NK-92 treated with Interleukin-12 subunit alpha and Interleukin-12 subunit beta, amount 100 ng/mL, for 24 hours (cell line): ENCODE results near the gene GALK1.
A peak's percentile ranks its signal among the peaks of the same experiment; 100 is the strongest.
"Not testable (repeated sequence)": the region's sequence is repeated elsewhere in the genome, so short reads cannot be mapped to it uniquely, and the experiment has no call there.

Source experiments
- DNase-seq: peaks from one replicate; lab custom pipeline; 2025; lab: John Stamatoyannopoulos, UW

GALK1 gene

GRCh38 chr17:75764711-75765421 is at the start of gene GALK1:
TSS of gene GALK1 (minus strand) at chr17:75765192. CDS start at chr17:75765136, 56 bp downstream.
- no peak for DNase-seq

- DNase-seq = no peak
Observed at GRCh38 chr17:75814021-75814395, 49.0 kb upstream of the GALK1 start.

GRCh38 chr17:75813081-75814020 is 48.4 kb upstream of the GALK1 start:
- no peak for DNase-seq

GRCh38 chr17:75812096-75813013 is 47.4 kb upstream of the GALK1 start:
- no peak for DNase-seq

GRCh38 chr17:75811174-75811573 is 46.2 kb upstream of the GALK1 start:
- no peak for DNase-seq

GRCh38 chr17:75810756-75811155 is 45.8 kb upstream of the GALK1 start:
- DNase-seq = not testable (repeated sequence)

GRCh38 chr17:75810216-75810615 is 45.2 kb upstream of the GALK1 start:
- no peak for DNase-seq

GRCh38 chr17:75809631-75810111 is 44.7 kb upstream of the GALK1 start:
- DNase-seq = no peak

- DNase-seq = no peak
Observed at GRCh38 chr17:75808905-75809621, 44.1 kb upstream of the GALK1 start.

- DNase-seq = no peak
Observed at GRCh38 chr17:75808549-75808904, 43.5 kb upstream of the GALK1 start.

- no peak for DNase-seq
Observed at GRCh38 chr17:75807861-75808260, 42.9 kb upstream of the GALK1 start.

- DNase-seq = no peak
Observed at GRCh38 chr17:75806822-75807500, 42.0 kb upstream of the GALK1 start.

- DNase-seq = no peak
Observed at GRCh38 chr17:75803883-75804282, 38.9 kb upstream of the GALK1 start.

- no peak for DNase-seq
Observed at GRCh38 chr17:75799402-75799801, 34.4 kb upstream of the GALK1 start.

- DNase-seq = no peak
Observed at GRCh38 chr17:75795820-75796607, 31.0 kb upstream of the GALK1 start.

- no peak for DNase-seq
Observed at GRCh38 chr17:75793460-75793859, 28.5 kb upstream of the GALK1 start.

- no peak for DNase-seq
Observed at GRCh38 chr17:75791254-75791653, 26.3 kb upstream of the GALK1 start.

GRCh38 chr17:75785016-75785890 is 20.3 kb upstream of the GALK1 start:
- DNase-seq = peak; percentile 95

- peak; percentile 96 for DNase-seq
Observed at GRCh38 chr17:75784473-75785015, 19.6 kb upstream of the GALK1 start, which contains the start of gene UNK. TSS of gene UNK (plus strand) at chr17:75784806. CDS start at chr17:75784881, 75 bp downstream.
